ENCODE measurements around the gene MYO16. TPM values are rescaled to one million over a fixed set of nuclear protein-coding genes. Genes with fewer than 3 reads are reported as not detected.

The MYO16 gene
- total RNA-seq, 1 experiment from 2014 or later: not detected

- WGBS (ENCODE audit: extremely low coverage, insufficient read length, low lambda C conversion rate): no CpG with 5 or more reads among the region's 3 CpGs
- Histone ChIP-seq H3K56ac (ENCODE audit: insufficient read length, low read depth, low read length) (no peak overlapping the region), H4K91ac (ENCODE audit: insufficient read length, low read depth, low read length) (no peak overlapping the region), H3K4me2 (ENCODE audit: insufficient read depth, insufficient read length, low read length) (no peak overlapping the region), H3K18ac (ENCODE audit: insufficient read length, low read depth, low read length) (no peak overlapping the region), H4K5ac (ENCODE audit: insufficient read length, low read depth, low read length) (no peak overlapping the region), H3K27me3 (ENCODE audit: insufficient read depth, low read length) (no peaks in the 10 kb centered on the region), H2AK5ac (ENCODE audit: insufficient read length, low read length) (no peak overlapping the region), H3K79me1 (ENCODE audit: insufficient read depth, low read depth, low read length, poor library complexity, severe bottlenecking) (no peaks in the 10 kb centered on the region), H3K4ac (ENCODE audit: low read depth, low read length) (no peak overlapping the region), H2BK20ac (ENCODE audit: low read depth, low read length, poor library complexity, severe bottlenecking) (no peak overlapping the region), H2AFZ (ENCODE audit: low read length) (no peak overlapping the region), H3K23me2 (ENCODE audit: insufficient read length, low read depth, low read length, poor library complexity, severe bottlenecking) (no peaks in the 10 kb centered on the region), H4K8ac (replicated peaks; ENCODE audit: insufficient read length, low read depth, low read length) (no peak overlapping the region), H3K27ac (ENCODE audit: insufficient read length, low read depth, low read length) (no peak overlapping the region), H2BK15ac (ENCODE audit: low read depth, low read length) (no peak overlapping the region), H2BK12ac (ENCODE audit: insufficient read length, low read depth, low read length) (no peak overlapping the region), H3K9ac (ENCODE audit: extremely low read depth, insufficient read length, low read length) (no peak overlapping the region), H2BK120ac (ENCODE audit: low read depth, low read length, poor library complexity, severe bottlenecking) (no peak overlapping the region), H3K14ac (ENCODE audit: insufficient read depth, low read length) (no peak overlapping the region), H3K23ac (ENCODE audit: insufficient read length, low read depth, low read length) (no peak overlapping the region), H4K20me1 (ENCODE audit: control insufficient read depth, insufficient read depth, insufficient read length) (no peaks in the 10 kb centered on the region), H3K79me2 (ENCODE audit: insufficient read depth, low read length) (no peaks in the 10 kb centered on the region), H3K4me1 (ENCODE audit: insufficient read depth, low read length) (no peaks in the 10 kb centered on the region), H3K9me3 (ENCODE audit: control insufficient read depth, low read depth, low read length) (no peaks in the 10 kb centered on the region), H3T11ph (ENCODE audit: low read length) (no peak overlapping the region), H2BK5ac (ENCODE audit: insufficient read length, low read length) (no peak overlapping the region)
- Mint-ChIP-seq H3K4me1 (peaks cover 48 to 57% of the 10 kb centered on the region in 2 experiments), H3K27ac (no peak overlapping the region; a peak in 1 of 7 replicates), H3K36me3 (ENCODE audit: insufficient read depth in 1 of 3, low read depth in 3 of 3) (no peaks in the 10 kb centered on the region; a peak in 1 of 7 replicates), H3K4me3 (no peak overlapping the region; a peak in 1 of 5 replicates), H3K9me3 (no peaks in the 10 kb centered on the region), H3K27me3 (ENCODE audit: low read depth) (no peaks in the 10 kb centered on the region; the same call in 1 of the 2 replicates)
- no peak for DNase-seq
- no peak for TF ChIP-seq CTCF (conservative IDR thresholded peaks at IDR 0.05)
These were observed 529.0 kb downstream of the MYO16 start for GRCh38 chr13:109158383-109158782.
